Measurements from ENCODE around the gene TRIP6.
"Not testable (repeated sequence)": the region's sequence is repeated elsewhere in the genome, so short reads cannot be mapped to it uniquely, and the experiment has no call there.

TRIP6 gene

DNA sequence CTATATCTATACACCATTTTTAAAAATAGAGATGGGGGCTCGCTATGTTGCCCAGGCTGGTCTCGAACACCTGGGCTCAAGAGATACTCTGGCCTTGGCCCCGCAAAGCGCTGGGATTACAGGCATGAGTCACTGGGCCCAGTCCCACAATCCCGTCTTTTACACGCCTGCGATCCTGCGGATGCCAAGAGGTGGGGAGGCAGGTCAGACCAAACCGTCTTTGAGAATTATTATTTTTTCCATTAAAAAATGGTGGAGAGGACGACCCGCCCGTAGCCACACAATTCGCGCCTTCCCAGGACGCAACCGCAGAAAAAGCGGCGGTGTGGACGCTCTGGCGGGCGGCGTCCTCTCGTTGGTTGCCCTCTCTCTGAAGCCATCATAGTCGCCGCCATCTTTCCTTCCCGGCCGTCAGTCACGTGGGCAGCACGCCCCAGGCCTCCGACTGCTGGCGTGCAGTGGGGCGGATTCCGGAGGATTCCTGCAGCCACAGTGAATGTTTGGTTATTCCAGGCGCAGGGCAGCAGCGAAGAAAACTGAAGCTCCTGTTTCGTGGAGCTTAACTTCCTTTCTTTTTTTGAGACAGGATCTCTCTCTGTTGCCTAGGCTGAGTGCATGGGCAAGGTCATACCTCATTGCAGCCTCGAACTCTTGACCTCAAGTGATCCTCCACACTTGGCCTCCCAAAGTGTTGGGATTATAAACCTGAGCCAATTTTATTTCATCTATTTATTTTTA lies 29.9 kb upstream of the TRIP6 start:
- in situ Hi-C loops (cut with MboI; ENCODE audit: low sequenced_read_pairs): no loop called here

DNA sequence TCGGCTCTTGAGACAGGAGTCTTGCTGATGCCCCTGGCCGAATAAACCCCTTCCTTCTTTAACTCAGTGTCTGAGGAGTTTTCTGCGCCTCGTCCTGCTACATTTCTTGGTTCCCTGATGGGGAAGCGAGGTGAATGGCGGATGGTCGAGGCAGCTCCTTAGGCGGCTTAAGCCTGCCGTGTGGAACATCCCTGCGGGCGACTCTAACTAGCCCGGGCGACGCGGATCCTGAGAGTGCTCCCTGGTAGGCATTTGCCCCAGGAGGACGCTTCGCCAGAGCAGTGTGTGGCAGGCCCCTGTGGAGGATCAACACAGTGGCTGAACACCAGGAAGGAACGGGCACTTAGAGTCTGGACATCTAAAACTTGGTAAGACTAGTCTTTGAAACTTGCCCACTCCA lies 27.8 kb upstream of the TRIP6 start:
- in situ Hi-C loops (cut with MboI; ENCODE audit: low sequenced_read_pairs): no loop called here

- in situ Hi-C loops (cut with MboI; ENCODE audit: low sequenced_read_pairs): no loop called here
Measured at GRCh38 chr7:100840470-100841100, 26.6 kb upstream of the TRIP6 start.

- in situ Hi-C loops (cut with MboI; ENCODE audit: low sequenced_read_pairs): no loop called here
Measured at GRCh38 chr7:100847360-100847759, 19.8 kb upstream of the TRIP6 start.

- in situ Hi-C loops (cut with MboI; ENCODE audit: low sequenced_read_pairs): no loop called here
Measured at GRCh38 chr7:100852048-100852872, 14.9 kb upstream of the TRIP6 start, which contains the start of gene SLC12A9. TSS of gene SLC12A9 (plus strand) at chr7:100852713. CDS start at chr7:100854198, 1,485 bp downstream.

DNA sequence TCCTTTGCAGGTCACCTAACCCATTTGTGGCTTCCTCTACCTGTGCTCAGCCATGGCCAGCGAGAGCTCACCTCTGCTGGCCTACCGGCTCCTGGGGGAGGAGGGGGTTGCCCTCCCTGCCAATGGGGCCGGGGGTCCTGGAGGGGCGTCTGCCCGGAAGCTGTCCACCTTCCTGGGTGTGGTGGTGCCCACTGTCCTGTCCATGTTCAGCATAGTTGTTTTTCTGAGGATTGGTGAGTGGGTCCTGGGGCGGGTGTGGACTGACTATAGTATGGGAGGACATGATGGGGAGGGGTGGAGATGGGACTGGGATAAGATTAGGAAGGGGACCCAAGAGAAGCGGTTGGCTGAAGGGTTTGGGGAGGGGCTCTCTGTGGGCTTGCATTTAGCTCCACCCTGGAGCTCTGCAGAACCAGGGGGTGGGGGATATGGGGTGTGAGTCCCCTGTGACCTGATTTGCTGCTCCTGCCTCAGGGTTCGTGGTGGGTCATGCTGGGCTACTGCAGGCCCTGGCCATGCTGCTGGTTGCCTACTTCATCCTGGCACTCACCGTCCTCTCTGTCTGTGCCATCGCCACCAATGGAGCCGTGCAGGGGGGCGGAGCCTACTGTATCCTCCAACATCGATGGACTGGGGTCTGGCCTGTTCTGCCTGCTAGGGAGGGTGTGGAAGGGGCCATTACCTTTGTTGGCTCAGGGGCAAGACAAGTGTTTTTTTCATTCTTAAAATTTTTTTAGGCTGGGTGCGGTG lies 12.9 kb upstream of the TRIP6 start:
- in situ Hi-C loops (cut with MboI; ENCODE audit: low sequenced_read_pairs): no loop called here

- in situ Hi-C loops (cut with MboI; ENCODE audit: low sequenced_read_pairs): not testable (repeated sequence)
Measured at GRCh38 chr7:100854899-100855298, 12.3 kb upstream of the TRIP6 start.

DNA sequence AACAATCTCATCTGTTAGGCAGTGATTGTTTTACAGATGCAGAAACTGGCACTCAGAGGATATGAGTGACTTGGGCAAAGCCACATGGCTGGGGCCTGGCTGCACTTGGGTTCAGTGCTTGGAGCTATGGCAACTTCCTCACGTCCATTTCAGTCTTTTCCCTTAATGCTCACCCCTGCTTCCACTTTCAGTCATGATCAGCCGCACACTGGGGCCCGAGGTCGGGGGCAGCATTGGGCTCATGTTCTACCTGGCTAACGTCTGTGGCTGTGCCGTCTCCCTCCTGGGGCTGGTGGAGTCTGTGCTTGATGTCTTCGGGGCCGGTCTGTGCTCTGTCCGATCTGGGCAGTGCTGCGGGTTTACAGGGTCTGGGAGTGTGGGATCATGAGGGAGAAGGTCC lies 11.7 kb upstream of the TRIP6 start:
- in situ Hi-C loops (cut with MboI; ENCODE audit: low sequenced_read_pairs): no loop called here

DNA sequence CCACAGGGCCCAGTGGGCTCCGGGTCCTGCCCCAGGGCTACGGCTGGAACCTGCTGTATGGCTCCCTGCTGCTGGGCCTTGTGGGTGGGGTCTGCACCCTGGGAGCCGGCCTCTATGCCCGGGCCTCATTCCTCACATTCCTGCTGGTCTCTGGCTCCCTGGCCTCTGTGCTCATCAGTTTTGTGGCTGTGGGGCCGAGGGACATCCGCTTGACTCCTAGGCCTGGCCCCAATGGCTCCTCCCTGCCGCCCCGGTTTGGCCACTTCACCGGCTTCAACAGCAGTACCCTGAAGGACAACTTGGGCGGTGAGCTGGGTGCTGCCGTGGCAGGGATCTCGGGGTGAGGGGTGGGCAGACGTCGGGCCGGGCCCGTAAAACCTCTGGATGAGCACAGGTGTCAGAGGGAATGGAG lies 10.3 kb upstream of the TRIP6 start:
- in situ Hi-C loops (cut with MboI; ENCODE audit: low sequenced_read_pairs): no loop called here

DNA sequence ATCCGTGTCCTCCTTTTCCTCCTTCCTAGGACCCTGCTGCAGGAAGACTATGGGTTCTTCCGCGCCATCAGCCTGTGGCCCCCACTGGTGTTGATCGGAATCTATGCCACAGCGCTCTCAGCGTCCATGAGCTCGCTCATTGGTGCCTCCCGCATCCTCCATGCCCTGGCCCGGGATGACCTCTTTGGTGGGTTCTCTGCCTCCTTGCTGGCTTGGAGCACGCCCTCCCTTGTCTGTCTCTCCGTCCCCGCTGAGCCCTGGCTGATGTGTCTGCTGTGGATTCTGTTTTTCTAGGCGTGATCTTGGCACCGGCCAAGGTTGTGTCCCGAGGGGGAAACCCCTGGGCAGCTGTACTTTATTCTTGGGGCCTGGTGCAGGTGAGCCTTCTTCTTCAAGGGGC lies 7.3 kb upstream of the TRIP6 start:
- in situ Hi-C loops (cut with MboI; ENCODE audit: low sequenced_read_pairs): no loop called here

GRCh38 chr7:100860702-100861615 lies 6.2 kb upstream of the TRIP6 start:
- in situ Hi-C loops (cut with MboI; ENCODE audit: low sequenced_read_pairs): no loop called here

- in situ Hi-C loops (cut with MboI; ENCODE audit: low sequenced_read_pairs): no loop called here
Measured at GRCh38 chr7:100861616-100861985, 5.6 kb upstream of the TRIP6 start.

DNA sequence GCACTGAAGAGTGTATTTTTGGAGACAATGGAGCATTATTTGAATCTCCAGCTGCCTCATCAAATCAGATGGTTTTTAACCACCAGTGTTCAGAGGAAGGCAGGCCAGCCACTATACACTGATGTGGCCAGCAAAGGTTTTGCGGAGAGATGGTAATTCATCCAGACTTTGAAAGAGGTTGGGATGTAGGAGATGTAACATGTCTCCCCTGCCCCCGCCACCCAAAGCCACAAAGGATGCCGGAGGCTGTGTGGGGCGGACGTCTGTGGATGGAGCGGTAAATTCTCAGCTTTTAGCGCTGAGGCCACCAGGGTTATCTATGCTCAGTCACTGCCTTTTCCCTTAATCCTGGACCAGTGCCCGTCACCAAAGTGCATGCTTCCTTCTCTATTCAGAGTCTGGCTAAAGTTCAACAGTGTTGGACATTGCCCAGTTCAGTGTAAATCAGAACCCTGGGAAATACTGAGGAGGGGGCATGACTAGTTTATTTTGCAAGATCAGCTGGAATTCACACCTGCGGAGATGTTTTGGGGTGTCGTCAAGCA lies 3.7 kb upstream of the TRIP6 start:
- in situ Hi-C loops (cut with MboI; ENCODE audit: low sequenced_read_pairs): no loop called here

GRCh38 chr7:100864263-100864845 lies 2.8 kb upstream of the TRIP6 start:
- in situ Hi-C loops (cut with MboI; ENCODE audit: low sequenced_read_pairs): no loop called here

DNA sequence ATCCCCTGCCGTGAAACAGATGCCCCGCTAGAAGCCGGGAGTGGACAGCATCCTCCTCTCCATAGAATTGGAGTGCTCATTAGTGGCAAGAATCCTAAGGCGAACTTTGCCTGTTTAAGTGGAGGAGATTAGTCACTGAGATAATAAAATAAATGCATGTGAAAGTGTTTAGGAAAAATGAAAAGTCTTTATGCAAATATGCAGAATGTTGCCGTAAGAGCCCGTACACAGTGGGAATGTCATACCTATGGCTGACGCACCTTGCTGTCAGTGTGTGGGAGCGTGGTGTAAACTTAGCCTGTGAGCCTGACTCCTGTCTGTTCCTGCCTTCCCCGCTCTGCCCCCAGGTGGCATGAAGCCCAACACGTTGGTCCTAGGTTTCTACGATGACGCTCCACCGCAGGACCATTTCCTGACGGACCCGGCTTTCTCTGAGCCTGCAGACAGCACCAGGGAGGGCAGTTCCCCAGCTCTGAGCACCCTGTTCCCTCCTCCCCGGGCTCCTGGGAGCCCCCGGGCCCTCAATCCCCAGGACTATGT lies 1.7 kb upstream of the TRIP6 start:
- in situ Hi-C loops (cut with MboI; ENCODE audit: low sequenced_read_pairs): no loop called here

- in situ Hi-C loops (cut with MboI; ENCODE audit: low sequenced_read_pairs): no loop called here
Measured at GRCh38 chr7:100865938-100866728, 1.1 kb upstream of the TRIP6 start.

DNA sequence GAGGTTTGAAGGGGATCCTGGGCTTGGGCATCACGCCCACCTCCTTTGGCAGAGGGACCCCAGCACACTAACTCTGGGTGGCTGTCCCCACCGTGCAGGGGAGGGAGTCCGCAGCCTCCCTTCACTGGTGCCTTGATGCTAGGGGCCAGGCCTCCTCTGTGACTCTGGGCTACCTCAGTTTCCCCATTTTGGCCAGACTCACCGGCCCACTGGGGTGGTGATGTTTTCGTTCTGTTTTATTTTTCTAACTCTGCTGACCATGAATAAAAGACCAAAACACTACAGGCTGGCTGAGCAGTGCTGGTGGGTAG lies 503 bp upstream of the TRIP6 start:
- in situ Hi-C loops (cut with MboI; ENCODE audit: low sequenced_read_pairs): no loop called here

- in situ Hi-C loops (cut with MboI; ENCODE audit: low sequenced_read_pairs): no loop called here
Measured at GRCh38 chr7:100867776-100868485, 744 bp downstream of the TRIP6 start.
